Ascending aorta (tissue), 2 donors: Measurements from ENCODE around the gene UNCX. TPM values are rescaled to one million over a fixed set of nuclear protein-coding genes. Genes with fewer than 3 reads are reported as not detected.

Experiments
- DNase-seq, 2 donors: peaks; one replicate each; pipeline ENCODE4 v3.0.0-alpha.2; 2019; ENCODE audit warnings: low spot score in 2 of 2
- H3K27ac ChIP-seq, 2 donors: fragments of 200-600 bp; sonication (generic); one replicate each; pipeline ENCODE4 v1.5.1; 2016 to 2017; ENCODE audit warnings: mild to moderate bottlenecking in 1 of 2
- H3K27me3 ChIP-seq: fragments of 200-600 bp; sonication (generic); one replicate; pipeline ENCODE4 v1.5.1; 2017
- H3K36me3 ChIP-seq, 2 donors: fragments of 200-600 bp; sonication (generic); one replicate each; pipeline ENCODE4 v1.5.1; 2016
- H3K4me1 ChIP-seq, 2 donors: fragments of 200-600 bp; sonication (generic); one replicate each; pipeline ENCODE4 v1.5.1; 2016 to 2017; ENCODE audit warnings: mild to moderate bottlenecking in 1 of 2
- H3K4me3 ChIP-seq, 2 donors: fragments of 200-600 bp; sonication (generic); one replicate each; pipeline ENCODE4 v1.5.1; 2016 to 2017; ENCODE audit warnings: mild to moderate bottlenecking in 1 of 2
- H3K9me3 ChIP-seq, 2 donors: fragments of 200-600 bp; sonication (generic); one replicate each; pipeline ENCODE4 v1.5.1; 2016
- CTCF ChIP-seq, 3 experiments: fragments of 200-600 bp in 2 of 3; fragments of 450-650 bp in 1 of 3; sonication (generic) in 2 of 3; IDR thresholded peaks; one replicate each; pipeline ENCODE4 v1.5.1; 2016 to 2019; ENCODE audit warnings: antibody characterized with exemption in 3 of 3, mild to moderate bottlenecking in 1 of 3, moderate library complexity in 1 of 3
- intact Hi-C: fragments of 100-400 bp; cut with DNase I; formaldehyde crosslinking; loops from one replicate; pipeline ENCODE4 v1.15.1; 2023
- total RNA-seq: library from RNA; depleted of rRNA; stranded (reverse); fragments of >200 nt; gene quantifications from one replicate; pipeline ENCODE4 v1.1.0, GENCODE V29; 2016

Gene UNCX
- total RNA-seq, 1 donor from 2014 or later: not detected

GRCh38 chr7:1248143-1248915 is 15.7 kb downstream of the UNCX start:
- Histone ChIP-seq H3K27ac (no peak overlapping the region), H3K4me1 (peaks cover 8 to 13% of the 10 kb centered on the region in 2 donors), H3K27me3 (peaks cover 44% of the 10 kb centered on the region), H3K9me3 (no peaks in the 10 kb centered on the region), H3K36me3 (no peaks in the 10 kb centered on the region), H3K4me3 (no peak overlapping the region)
- intact Hi-C loops: no loop called here
- no peak for DNase-seq
- no peak for TF ChIP-seq CTCF (IDR thresholded peaks at IDR 0.05)

GRCh38 chr7:1248916-1249581 is 16.4 kb downstream of the UNCX start:
- no peaks in the 10 kb centered on the region for H3K9me3 ChIP-seq
- no peak for TF ChIP-seq CTCF (IDR thresholded peaks at IDR 0.05)
- no peak overlapping the region for H3K27ac ChIP-seq
- H3K36me3 ChIP-seq: no peaks in the 10 kb centered on the region
- H3K4me1 ChIP-seq: peaks cover 8 to 13% of the 10 kb centered on the region in 2 donors
- H3K4me3 ChIP-seq: no peak overlapping the region
- peaks cover 44% of the 10 kb centered on the region for H3K27me3 ChIP-seq
- intact Hi-C loops: no loop called here
- DNase-seq: no peak

- TF ChIP-seq CTCF (IDR thresholded peaks at IDR 0.05): no peak
- H3K27me3 ChIP-seq: peaks cover 40% of the 10 kb centered on the region
Observed at GRCh38 chr7:1249731-1250130, 17.1 kb downstream of the UNCX start.

GRCh38 chr7:1250901-1251300 is 18.2 kb downstream of the UNCX start:
- TF ChIP-seq CTCF (IDR thresholded peaks at IDR 0.05): no peak
- Histone ChIP-seq H3K27ac (no peak overlapping the region), H3K27me3 (peaks cover 31% of the 10 kb centered on the region), H3K36me3 (no peaks in the 10 kb centered on the region), H3K4me1 (peaks cover 8 to 13% of the 10 kb centered on the region in 2 donors), H3K9me3 (no peaks in the 10 kb centered on the region), H3K4me3 (no peak overlapping the region)
- no peak for DNase-seq
- intact Hi-C loops: no loop called here

More at GRCh38 chr7:1249731-1250130, 17.1 kb downstream of the UNCX start:
- Histone ChIP-seq H3K4me3 (no peak overlapping the region), H3K4me1 (peaks cover 8 to 13% of the 10 kb centered on the region in 2 donors), H3K36me3 (no peaks in the 10 kb centered on the region), H3K9me3 (no peaks in the 10 kb centered on the region), H3K27ac (no peak overlapping the region)
- intact Hi-C loops: no loop called here
- DNase-seq: no peak

GRCh38 chr7:1251796-1252539 is 19.3 kb downstream of the UNCX start:
- H3K4me3 ChIP-seq: no peak overlapping the region
- no peak for DNase-seq
- peaks cover 23% of the 10 kb centered on the region for H3K27me3 ChIP-seq
- no peak for TF ChIP-seq CTCF (IDR thresholded peaks at IDR 0.05)
- no peak overlapping the region for H3K27ac ChIP-seq
- no peaks in the 10 kb centered on the region for H3K36me3 ChIP-seq
- intact Hi-C loops: no loop called here
- peaks cover 8 to 12% of the 10 kb centered on the region in 2 donors for H3K4me1 ChIP-seq
- H3K9me3 ChIP-seq: no peaks in the 10 kb centered on the region
